ENCODE results near the gene ALAD. TPM values are rescaled to one million over a fixed set of nuclear protein-coding genes. Genes with fewer than 3 reads are reported as not detected.
"Not testable (repeated sequence)": the region's sequence is repeated elsewhere in the genome, so short reads cannot be mapped to it uniquely, and the experiment has no call there.

Gene ALAD
- total RNA-seq, 3 donors from 2014 or later (not counting 1 experiment from before 2014, with no cell fraction given) = 30.3 to 38.7 (median 36.4) TPM

DNA sequence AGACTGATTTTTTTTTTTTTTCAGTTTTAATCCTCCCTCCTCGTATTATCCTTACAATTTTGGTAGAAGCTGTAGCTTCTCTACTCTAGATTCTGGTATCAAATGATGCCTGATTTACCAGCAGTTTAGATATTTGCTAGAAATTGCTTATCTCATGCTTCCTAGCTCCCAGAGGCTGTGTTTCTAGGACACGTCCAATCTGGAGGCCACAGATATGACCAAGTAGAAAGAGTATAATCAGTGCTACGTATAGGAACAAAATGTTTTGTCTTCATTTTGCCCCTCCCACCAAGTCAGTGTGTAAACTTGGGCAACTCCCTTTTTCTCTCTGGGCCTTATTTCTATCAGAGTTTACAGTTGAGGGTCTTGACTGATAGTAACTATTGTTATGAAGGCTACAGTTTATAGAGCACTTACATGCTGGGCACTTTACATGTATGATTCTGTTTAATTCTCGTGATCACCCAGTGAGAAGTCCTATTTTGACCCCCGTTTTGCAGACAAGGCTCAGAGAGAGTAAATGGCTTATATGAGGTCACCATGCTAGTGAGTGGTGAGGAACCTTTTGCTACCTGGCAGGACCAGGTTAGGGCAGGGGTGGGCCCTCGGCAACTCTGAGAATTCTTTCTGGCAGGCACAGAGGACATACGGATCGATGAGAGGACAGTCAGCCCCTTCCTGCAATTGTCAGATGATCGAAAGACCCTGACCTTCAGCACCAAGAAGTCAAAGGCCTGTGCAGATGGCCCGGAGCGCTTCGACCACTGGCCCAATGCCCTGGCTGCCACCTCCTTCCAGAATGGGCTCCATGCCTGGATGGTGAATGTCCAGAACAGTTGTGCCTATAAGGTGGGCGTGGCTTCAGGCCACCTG lies 31.9 kb downstream of the ALAD start:
- TF ChIP-seq CTCF (IDR thresholded peaks at IDR 0.05) = no peak
- no peaks in the 10 kb centered on the region for H3K36me3 Mint-ChIP-seq
- Histone ChIP-seq H3K27me3 (ENCODE audit: control insufficient read depth, insufficient read depth, low read length) (no peaks in the 10 kb centered on the region), H3K36me3 (ENCODE audit: control insufficient read depth, insufficient read depth, low read length) (peaks cover 14% of the 10 kb centered on the region), H3K27ac (ENCODE audit: low read length) (no peak overlapping the region), H3K9me3 (ENCODE audit: control insufficient read depth, insufficient read depth, low read length) (no peaks in the 10 kb centered on the region), H3K4me1 (ENCODE audit: control insufficient read depth, insufficient read depth, low read length) (no peaks in the 10 kb centered on the region), H3K4me3 (ENCODE audit: low read length) (no peak overlapping the region)
- intact Hi-C loops (cut with micrococcal nuclease) = no loop called here
- WGBS (ENCODE audit: insufficient coverage) = 93% methylated on average over 13 of the region's 13 CpGs
- ATAC-seq (no peak), DNase-seq (no peak)
- no peaks in the 10 kb centered on the region for H3K9me3 Mint-ChIP-seq
- no peak overlapping the region for H3K4me3 Mint-ChIP-seq
- H3K4me1 Mint-ChIP-seq = no peaks in the 10 kb centered on the region
- no peaks in the 10 kb centered on the region for H3K27me3 Mint-ChIP-seq (ENCODE audit: low read depth in 2 of 2)
- H3K27ac Mint-ChIP-seq = no peak overlapping the region

- DNase-seq (no peak), ATAC-seq (no peak)
- H3K27ac Mint-ChIP-seq = no peak overlapping the region
- Histone ChIP-seq H3K27me3 (ENCODE audit: control insufficient read depth, insufficient read depth, low read length) (no peaks in the 10 kb centered on the region), H3K27ac (ENCODE audit: low read length) (no peak overlapping the region), H3K36me3 (ENCODE audit: control insufficient read depth, insufficient read depth, low read length) (peaks cover 7% of the 10 kb centered on the region), H3K4me1 (ENCODE audit: control insufficient read depth, insufficient read depth, low read length) (no peaks in the 10 kb centered on the region), H3K9me3 (ENCODE audit: control insufficient read depth, insufficient read depth, low read length) (no peaks in the 10 kb centered on the region), H3K4me3 (ENCODE audit: low read length) (no peak overlapping the region)
- H3K36me3 Mint-ChIP-seq = no peaks in the 10 kb centered on the region
- intact Hi-C loops (cut with micrococcal nuclease) = no loop called here
- no peak for TF ChIP-seq CTCF (IDR thresholded peaks at IDR 0.05)
- no peaks in the 10 kb centered on the region for H3K4me1 Mint-ChIP-seq
- no peak overlapping the region for H3K4me3 Mint-ChIP-seq
- H3K9me3 Mint-ChIP-seq = no peaks in the 10 kb centered on the region
- H3K27me3 Mint-ChIP-seq (ENCODE audit: low read depth in 2 of 2) = no peaks in the 10 kb centered on the region
- 92% methylated on average over 4 of the region's 5 CpGs for WGBS (ENCODE audit: insufficient coverage)
These were observed 32.6 kb downstream of the ALAD start for GRCh38 chr9:113368348-113368981.

- DNase-seq; H3K27ac ChIP-seq (ENCODE audit: low read length); H3K27me3 Mint-ChIP-seq (ENCODE audit: low read depth in 2 of 2); H3K4me3 ChIP-seq (ENCODE audit: low read length); H3K4me3 Mint-ChIP-seq; H3K4me1 Mint-ChIP-seq; H3K27ac Mint-ChIP-seq; H3K36me3 ChIP-seq (ENCODE audit: control insufficient read depth, insufficient read depth, low read length); H3K9me3 Mint-ChIP-seq; intact Hi-C loops (cut with micrococcal nuclease); H3K9me3 ChIP-seq (ENCODE audit: control insufficient read depth, insufficient read depth, low read length); H3K27me3 ChIP-seq (ENCODE audit: control insufficient read depth, insufficient read depth, low read length); ATAC-seq; H3K4me1 ChIP-seq (ENCODE audit: control insufficient read depth, insufficient read depth, low read length); H3K36me3 Mint-ChIP-seq: not testable (repeated sequence)
- WGBS (ENCODE audit: insufficient coverage) = 83% methylated on average over 3 of the region's 3 CpGs
These were observed 35.4 kb downstream of the ALAD start for GRCh38 chr9:113365652-113366051.

- no peak overlapping the region for H3K27ac Mint-ChIP-seq
- 90% methylated on average over 1 of the region's 1 CpG for WGBS (ENCODE audit: insufficient coverage)
- ATAC-seq = no peak
- H3K4me3 Mint-ChIP-seq = no peak overlapping the region
- Histone ChIP-seq H3K9me3 (ENCODE audit: control insufficient read depth, insufficient read depth, low read length) (no peaks in the 10 kb centered on the region), H3K4me3 (ENCODE audit: low read length) (no peak overlapping the region), H3K27ac (ENCODE audit: low read length) (no peak overlapping the region), H3K4me1 (ENCODE audit: control insufficient read depth, insufficient read depth, low read length) (no peaks in the 10 kb centered on the region), H3K36me3 (ENCODE audit: control insufficient read depth, insufficient read depth, low read length) (no peaks in the 10 kb centered on the region), H3K27me3 (ENCODE audit: control insufficient read depth, insufficient read depth, low read length) (no peaks in the 10 kb centered on the region)
- H3K9me3 Mint-ChIP-seq = no peaks in the 10 kb centered on the region
- no peak for DNase-seq
- H3K36me3 Mint-ChIP-seq = no peaks in the 10 kb centered on the region
- no peak for TF ChIP-seq CTCF (IDR thresholded peaks at IDR 0.05)
- intact Hi-C loops (cut with micrococcal nuclease) = no loop called here
- H3K4me1 Mint-ChIP-seq = no peaks in the 10 kb centered on the region
- no peaks in the 10 kb centered on the region for H3K27me3 Mint-ChIP-seq (ENCODE audit: low read depth in 2 of 2)
These were observed 36.1 kb downstream of the ALAD start for GRCh38 chr9:113364951-113365350.

Measured in natural killer cell (primary cell).